ENCODE data around the gene IGLL1. TPM values are rescaled to one million over a fixed set of nuclear protein-coding genes. Genes with fewer than 3 reads are reported as not detected.

IGLL1 gene
- total RNA-seq, 1 experiment from 2014 or later, result not detected

- Histone ChIP-seq H3K36me3 (no peaks in the 10 kb centered on the region), H3K4me3 (no peak overlapping the region), H3K9me3 (no peaks in the 10 kb centered on the region), H3K27me3 (no peaks in the 10 kb centered on the region)
- no peak for DNase-seq
Measured at GRCh38 chr22:23530106-23530505, 50.0 kb downstream of the IGLL1 start.

DNA sequence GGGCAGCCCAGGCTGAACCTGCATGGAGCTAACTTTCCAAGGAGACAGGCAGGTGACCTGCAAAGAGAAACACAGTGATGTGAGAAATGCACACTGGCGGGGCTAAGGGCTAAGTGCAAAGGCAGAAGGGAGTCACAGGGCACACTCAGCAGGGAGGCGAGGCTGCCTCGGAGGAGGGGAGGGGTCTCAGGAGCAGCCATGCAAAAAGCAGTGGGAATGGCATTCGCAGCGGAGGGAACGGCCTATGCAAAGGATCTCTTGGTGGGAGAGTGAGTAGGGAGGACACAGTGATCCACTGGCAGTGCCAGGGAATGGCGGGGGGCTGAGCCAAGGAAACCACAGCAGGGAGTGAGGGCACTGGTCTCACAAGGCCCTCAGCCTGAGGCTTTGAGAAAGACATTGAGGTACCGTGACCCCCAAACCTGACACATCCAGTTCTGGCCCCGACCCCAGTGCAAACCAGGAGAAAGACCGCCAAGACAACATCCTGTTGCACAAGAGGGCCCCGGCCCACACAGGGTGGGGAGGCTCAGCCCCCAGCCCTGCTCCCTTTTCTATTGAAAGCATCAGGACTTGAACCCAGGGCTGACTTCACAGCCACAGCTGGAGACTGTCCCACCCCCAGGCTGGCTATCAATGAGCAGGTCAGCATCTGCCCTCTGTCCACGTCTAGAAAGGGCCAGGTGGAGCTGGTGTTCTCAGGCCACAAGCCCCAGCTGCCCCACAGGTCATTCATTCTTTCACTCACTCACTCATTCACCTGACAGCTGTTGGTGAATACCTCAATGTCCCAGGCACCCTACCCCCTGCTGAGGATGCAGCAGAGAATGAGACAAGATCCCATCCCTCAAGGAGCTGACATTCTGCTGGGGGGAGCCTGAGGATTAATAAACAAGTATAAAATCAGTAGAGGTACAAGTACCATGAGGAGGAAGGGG lies 50.7 kb downstream of the IGLL1 start:
- Histone ChIP-seq H3K36me3 (no peaks in the 10 kb centered on the region), H3K27me3 (no peaks in the 10 kb centered on the region), H3K9me3 (no peaks in the 10 kb centered on the region), H3K4me3 (no peak overlapping the region)
- no peak for DNase-seq

DNA sequence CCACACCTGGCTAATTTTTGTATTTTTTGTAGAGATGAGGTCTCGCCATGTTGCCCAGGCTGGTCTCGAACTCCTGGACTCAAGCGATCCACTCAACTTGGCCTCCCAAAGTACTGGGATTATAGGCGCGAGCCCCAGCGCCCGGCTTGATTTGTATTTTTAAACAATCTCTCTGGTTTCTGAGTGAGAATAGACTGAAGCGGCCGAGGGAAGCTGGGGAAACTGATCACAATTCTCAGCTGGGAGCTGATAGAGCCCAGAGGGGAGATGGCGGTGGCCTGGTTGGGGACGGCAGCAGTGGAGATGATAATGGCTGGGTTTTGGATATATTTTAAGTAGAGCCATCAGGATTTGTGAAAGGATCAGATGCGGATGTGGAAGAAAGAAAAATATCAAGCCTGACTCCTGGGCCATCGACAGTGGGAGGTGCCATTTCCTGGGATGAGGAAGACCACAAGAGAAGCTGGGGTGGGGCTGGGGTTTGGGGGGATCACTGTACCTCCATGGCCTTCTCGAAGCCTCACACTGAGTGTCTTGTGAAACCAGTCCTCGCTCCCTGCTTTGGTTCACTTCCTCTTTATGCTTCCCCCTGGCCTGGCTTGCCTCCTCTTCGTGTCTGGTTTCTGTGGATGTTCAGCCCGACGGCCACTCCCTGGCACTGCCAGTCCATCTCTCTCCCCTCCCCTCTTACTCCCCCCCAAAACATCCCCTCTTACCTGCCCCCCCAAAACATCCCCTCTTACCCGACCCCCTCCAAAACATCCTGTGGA lies 51.9 kb downstream of the IGLL1 start:
- Histone ChIP-seq H3K9me3 (no peaks in the 10 kb centered on the region), H3K27me3 (no peaks in the 10 kb centered on the region), H3K4me3 (no peak overlapping the region), H3K36me3 (no peaks in the 10 kb centered on the region)
- no peak for DNase-seq

DNA sequence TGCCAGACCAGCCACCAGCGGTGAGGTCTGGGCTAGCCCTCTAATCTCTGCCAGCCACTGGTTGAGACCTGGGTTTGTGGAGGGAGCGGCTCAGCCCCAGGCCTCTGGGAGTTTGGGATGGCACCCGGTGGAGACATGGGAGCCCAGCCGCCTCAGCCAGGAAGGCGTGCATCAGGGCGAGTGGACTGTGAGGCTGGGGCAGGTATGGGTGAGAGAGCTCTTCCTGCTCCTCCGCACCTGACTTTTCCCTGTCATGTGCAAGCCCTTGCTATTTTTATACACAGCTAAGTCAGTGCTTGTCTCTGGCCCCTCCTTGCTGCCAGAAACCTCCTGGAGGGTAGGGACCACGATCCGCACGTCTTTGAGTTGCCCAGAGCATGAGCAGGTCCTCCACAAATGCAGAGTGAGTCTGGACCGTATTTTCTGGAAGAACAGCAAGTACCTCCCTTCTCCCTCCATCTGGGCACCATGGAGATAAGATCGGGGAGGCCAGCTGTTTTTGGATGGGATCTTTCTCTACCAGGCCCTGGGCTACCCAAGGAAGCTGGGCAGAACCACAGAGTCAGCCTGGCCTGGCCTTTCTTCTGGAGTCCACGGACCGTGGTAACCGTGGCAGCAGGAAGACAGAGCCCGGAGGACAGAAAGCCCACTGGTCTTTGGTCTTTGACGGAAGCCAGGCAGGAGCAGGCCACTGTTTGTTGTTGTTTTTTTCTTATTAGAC lies 53.3 kb downstream of the IGLL1 start:
- Histone ChIP-seq H3K27me3 (no peaks in the 10 kb centered on the region), H3K36me3 (no peaks in the 10 kb centered on the region), H3K4me3 (no peak overlapping the region), H3K9me3 (no peaks in the 10 kb centered on the region)
- DNase-seq, result no peak

DNA sequence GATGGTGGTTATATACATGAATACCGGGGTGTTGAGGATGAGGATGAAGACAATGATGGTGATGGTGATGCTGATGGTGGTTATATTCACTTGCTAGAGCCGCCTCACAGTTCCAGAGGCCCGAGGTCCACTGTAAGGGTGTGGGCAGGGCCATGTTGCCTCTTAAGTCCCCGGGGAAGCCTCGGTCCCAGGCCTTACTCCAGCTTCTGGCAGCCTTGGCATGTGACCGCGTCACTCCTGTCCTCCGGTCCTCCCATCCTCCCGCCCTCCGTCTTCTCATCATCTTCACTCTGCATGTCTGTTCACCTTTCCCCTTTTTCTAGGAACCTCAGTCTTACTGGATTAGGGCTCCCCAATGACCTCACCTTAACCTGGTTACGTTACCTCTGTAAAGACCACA lies 54.6 kb downstream of the IGLL1 start:
- Histone ChIP-seq H3K27me3 (no peaks in the 10 kb centered on the region), H3K4me3 (no peak overlapping the region)
- no peak for DNase-seq

GRCh38 chr22:23524226-23524625 lies 55.9 kb downstream of the IGLL1 start:
- no peak for DNase-seq
- Histone ChIP-seq H3K27me3 (no peaks in the 10 kb centered on the region), H3K36me3 (no peaks in the 10 kb centered on the region), H3K9me3 (no peaks in the 10 kb centered on the region), H3K4me3 (no peak overlapping the region)

More for the DNA sequence above, 54.6 kb downstream of the IGLL1 start:
- Histone ChIP-seq H3K36me3 (no peaks in the 10 kb centered on the region), H3K9me3 (no peaks in the 10 kb centered on the region)

- H3K36me3 ChIP-seq, result no peaks in the 10 kb centered on the region
- H3K4me3 ChIP-seq, result no peak overlapping the region
- DNase-seq, result no peak
- H3K27me3 ChIP-seq, result no peaks in the 10 kb centered on the region
- H3K9me3 ChIP-seq, result no peaks in the 10 kb centered on the region
Measured at GRCh38 chr22:23523713-23524112, 56.4 kb downstream of the IGLL1 start.

Other genes with a start within 250 kb of the IGLL1 start
- not detected in 2 replicates for gene DRICH1, start 52.0 kb upstream of the IGLL1 start, total RNA-seq (2014; rRNA removed; shearing (Covaris generic); ENCODE audit: low replicate concordance)
- not detected in 2 replicates for gene RGL4, start 110.7 kb upstream of the IGLL1 start, total RNA-seq (2014; rRNA removed; shearing (Covaris generic); ENCODE audit: low replicate concordance)
- 2.4 and 3.9 TPM in 2 replicates for gene ZNF70, start 170.8 kb upstream of the IGLL1 start, total RNA-seq (2014; rRNA removed; shearing (Covaris generic); ENCODE audit: low replicate concordance)
- gene VPREB3, start 174.1 kb upstream of the IGLL1 start, total RNA-seq (2014; rRNA removed; shearing (Covaris generic); ENCODE audit: low replicate concordance), result not detected in 2 replicates
- gene C22orf15, start 182.7 kb upstream of the IGLL1 start, total RNA-seq (2014; rRNA removed; shearing (Covaris generic); ENCODE audit: low replicate concordance), result 0.30 TPM in 1 of 2 replicates, not detected in the other
- 0.26 TPM in 1 of 2 replicates, not detected in the other for gene CHCHD10, start 187.7 kb upstream of the IGLL1 start, total RNA-seq (2014; rRNA removed; shearing (Covaris generic); ENCODE audit: low replicate concordance)
- gene MMP11, start 192.6 kb upstream of the IGLL1 start, total RNA-seq (2014; rRNA removed; shearing (Covaris generic); ENCODE audit: low replicate concordance), result 2.0 and 4.9 TPM in 2 replicates
- 70.8 and 109 TPM in 2 replicates for gene SMARCB1, start 206.7 kb upstream of the IGLL1 start, total RNA-seq (2014; rRNA removed; shearing (Covaris generic); ENCODE audit: low replicate concordance)

All from MG63 (cell line).